Hematopoietic multipotent progenitor cell treated with erythropoietin and hydrocortisone succinate and interleukin-3 and kit ligand, for 8 days (in vitro differentiated cells): ENCODE measurements around the gene ARMC3.
A peak's percentile ranks its signal among the peaks of the same experiment; 100 is the strongest.
"Not testable (repeated sequence)": the region's sequence is repeated elsewhere in the genome, so short reads cannot be mapped to it uniquely, and the experiment has no call there.

Experiments used
- DNase-seq: peaks from one replicate; pipeline ENCODE4 v3.0.0-alpha.2; 2015

ARMC3 gene, protein sequence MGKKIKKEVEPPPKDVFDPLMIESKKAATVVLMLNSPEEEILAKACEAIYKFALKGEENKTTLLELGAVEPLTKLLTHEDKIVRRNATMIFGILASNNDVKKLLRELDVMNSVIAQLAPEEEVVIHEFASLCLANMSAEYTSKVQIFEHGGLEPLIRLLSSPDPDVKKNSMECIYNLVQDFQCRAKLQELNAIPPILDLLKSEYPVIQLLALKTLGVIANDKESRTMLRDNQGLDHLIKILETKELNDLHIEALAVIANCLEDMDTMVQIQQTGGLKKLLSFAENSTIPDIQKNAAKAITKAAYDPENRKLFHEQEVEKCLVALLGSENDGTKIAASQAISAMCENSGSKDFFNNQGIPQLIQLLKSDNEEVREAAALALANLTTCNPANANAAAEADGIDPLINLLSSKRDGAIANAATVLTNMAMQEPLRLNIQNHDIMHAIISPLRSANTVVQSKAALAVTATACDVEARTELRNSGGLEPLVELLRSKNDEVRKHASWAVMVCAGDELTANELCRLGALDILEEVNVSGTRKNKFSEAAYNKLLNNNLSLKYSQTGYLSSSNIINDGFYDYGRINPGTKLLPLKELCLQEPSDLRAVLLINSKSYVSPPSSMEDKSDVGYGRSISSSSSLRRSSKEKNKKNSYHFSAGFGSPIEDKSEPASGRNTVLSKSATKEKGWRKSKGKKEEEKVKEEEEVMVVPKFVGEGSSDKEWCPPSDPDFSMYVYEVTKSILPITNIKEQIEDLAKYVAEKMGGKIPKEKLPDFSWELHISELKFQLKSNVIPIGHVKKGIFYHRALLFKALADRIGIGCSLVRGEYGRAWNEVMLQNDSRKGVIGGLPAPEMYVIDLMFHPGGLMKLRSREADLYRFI

DNA sequence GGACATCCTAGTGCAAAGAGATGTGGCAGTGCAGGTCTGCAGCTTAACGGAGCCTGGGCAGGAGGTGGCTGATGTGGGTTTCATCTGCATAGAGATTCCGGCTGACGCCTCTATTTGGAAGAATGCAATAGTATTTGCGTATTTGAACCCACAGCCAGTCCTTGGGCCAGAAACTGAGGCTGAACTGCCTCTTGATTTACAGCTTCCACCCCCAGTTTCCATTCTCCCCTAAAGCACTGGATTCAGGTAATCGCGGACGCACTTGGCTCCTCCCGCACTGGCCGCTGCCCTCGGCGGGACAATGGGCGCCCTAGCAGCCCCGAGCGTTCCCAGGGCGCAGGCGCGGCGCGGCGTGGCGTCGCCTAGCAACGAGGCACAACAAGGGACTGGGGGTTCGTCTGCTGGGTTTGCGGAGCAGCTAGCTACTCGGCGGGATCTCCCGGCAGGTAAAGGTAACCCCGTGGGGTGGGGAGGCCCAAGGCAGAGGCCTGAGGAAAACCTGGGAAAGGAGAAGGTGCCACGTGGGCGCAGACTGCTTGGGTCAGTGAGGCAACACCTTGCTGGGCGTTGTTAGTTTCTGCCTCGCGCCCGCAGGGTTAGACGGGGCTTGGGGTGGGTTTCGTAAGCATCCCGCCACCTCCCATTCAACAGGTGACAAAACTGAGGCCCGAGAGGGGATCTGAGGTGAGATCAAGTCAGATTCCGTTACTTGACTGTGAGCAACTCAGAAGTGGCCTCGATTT is at the start of gene ARMC3:
ARMC3 (plus strand) TSS at position 393 of the 743 bp plus-strand sequence. CDS start 3,944 bp downstream, outside the sequence.
- peak; percentile 67 for DNase-seq

DNA sequence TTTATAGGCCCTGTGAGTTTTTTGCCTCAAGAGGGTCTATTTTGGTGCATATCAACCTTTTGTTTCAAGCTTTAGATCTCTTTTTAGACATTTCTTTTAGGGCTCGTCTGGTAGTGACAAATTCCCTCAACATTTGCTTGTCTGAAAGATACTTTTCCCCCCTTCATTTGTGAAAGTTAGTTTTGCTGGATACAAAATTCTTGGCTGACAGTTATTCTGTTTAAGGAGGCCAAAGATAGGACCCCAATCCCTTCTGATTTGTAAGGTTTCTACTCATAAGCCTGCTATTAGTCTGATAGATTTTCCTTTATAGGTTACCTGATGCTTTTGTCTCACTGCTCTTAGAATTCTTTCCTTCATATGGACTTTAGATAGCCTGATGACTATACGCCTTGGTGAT is 36.1 kb upstream of the ARMC3 start:
- no peak for DNase-seq

DNA sequence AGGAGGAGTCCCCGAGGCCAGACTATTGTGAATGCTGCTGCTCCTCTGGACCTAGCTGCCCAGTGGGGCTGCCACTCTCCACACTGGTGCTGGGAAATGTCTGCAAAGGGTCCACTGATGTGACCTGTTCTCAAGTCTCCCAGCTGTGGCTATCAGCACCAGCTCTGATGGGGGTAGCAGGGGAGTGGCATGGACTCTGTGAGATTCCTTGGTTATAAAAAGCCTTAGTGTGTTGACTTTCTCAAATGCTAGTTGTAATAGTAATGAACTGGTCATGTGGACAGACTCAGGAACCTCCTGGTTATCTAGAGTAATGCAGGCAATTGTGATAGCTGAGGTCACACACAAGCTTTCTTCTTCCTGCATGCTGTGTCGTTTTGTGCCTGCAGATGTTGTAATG is 34.1 kb upstream of the ARMC3 start:
- no peak for DNase-seq

DNA sequence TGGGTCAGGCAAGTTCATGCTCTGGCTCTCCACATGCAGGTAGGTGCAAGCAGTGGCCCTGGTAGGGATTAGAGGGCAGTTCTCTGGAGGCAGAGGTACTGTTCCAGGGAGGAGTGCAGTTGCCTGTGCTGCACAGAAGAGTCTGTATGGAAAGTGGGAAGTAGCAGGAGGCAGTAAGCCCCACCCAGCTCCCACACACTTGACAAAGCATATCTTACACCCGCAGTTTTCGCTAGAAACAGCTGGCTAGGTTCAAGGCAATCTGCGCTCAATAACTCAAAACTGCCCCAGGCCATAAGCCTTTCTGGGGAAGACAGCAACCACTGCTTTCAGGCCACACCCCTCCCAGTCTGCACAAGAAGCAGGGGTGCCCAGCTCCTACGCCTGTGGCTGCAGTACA is 33.1 kb upstream of the ARMC3 start:
- DNase-seq = no peak

DNA sequence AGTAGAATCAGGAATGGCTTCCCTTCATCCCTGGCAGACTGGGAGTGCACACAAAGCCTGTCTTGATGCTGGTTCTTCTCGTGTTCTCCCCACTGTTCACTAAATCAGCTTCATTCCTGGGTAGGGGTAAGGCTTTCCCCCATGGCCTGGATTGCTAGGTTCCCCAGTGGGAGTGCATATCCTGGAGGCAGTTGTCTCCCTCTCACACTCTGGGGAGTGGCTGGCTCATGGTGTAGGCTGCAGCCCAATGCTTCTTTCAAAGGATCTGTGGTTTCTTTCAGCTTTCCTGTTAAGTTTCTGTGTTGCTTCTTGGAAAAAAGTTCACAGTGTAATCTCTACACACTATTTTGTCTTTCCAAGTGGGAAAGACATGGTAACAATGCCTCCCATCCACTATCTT is 32.6 kb upstream of the ARMC3 start:
- DNase-seq = no peak

DNA sequence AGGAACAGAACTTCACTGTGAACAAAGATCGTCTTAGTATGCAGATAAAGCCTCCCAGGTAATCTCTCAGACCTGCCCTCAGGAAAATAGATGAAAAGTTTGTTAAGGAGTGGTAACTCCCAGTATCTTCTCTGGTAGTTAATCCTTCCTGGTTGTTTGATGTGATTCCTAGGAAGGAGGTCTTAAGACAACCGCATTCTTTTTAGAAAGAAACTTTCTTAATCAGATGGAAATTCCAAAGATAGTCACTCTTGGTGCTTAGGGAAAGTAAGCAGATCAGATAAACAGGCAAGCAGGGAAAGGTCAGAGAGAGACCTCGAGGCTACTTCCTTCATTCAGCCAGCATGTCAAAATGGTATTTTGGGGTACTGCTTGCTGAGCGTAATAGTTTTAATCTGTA is 30.5 kb upstream of the ARMC3 start:
- DNase-seq = no peak

DNA sequence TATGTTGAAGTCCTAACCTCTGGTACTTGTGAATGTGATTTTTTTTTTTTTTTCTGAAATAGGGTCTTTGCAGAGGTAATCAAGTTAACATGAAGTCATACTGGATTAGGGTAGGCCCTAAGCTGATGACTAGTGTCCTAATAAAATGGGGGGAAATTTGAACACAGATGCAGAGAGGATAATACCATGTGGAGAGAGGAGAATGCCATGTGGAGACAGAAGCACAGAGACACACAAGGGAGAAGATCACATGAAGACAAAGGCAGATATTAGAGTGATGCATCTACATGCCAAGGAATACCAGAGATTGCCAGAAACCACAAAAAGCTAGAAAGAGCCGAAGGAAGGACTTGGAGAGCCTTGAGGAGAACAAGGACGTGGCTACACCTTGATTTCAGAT is 28.5 kb upstream of the ARMC3 start:
- no peak for DNase-seq

DNA sequence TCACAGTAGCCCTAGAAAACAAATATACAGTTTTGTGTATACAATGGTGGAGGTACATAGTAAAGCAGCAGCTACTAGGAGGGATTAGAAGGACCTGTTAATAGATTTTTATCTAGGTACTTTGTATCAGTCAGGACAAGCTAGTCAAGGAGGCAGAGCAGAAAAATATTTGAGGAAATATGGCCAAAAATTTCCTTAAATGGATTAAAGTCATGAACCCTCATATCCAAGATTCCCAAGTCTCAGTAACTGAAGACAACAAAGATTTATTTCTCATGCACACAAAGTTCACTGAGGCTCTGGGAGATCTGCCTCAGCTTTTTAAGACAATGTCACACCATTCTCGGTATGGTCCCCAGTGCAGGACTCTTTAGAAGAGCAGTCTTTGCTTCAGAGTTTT is 28.1 kb upstream of the ARMC3 start:
- no peak for DNase-seq

DNA sequence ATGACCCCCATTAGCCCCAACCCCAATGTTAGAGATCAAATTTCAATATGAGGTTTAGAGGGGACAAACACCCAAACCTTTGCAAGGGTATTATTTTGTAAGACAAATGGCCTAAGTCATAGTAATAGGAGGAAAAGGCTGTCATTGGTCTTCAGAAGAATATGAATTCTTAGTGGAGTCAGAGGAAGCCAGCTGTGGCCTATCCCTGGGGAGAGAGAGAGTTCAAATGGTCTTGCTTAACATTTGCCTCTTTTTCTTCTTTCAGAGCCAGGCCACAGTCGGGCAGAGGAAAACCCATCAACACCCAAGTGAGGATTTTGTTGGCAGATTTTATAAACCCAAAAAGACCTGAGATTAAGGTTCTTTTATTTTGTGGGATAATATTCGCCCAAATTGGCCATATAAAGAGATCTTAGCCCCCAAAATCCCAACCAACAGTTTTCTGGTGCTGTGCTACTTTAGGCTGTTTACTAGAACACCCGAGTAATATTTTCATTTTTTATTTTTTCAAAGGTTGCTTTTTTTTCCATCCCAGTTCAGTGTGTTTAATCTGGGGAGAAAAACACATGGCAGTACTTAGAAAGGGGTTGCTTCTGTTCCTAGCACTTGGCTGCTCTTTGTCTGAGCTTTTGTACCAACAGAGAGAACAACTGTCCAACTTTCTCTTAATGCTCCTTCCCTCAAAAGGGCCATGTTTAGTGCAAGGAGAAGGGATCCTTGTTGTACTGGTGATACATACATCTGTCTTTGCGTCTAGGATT is 26.8 kb upstream of the ARMC3 start:
- DNase-seq = no peak

DNA sequence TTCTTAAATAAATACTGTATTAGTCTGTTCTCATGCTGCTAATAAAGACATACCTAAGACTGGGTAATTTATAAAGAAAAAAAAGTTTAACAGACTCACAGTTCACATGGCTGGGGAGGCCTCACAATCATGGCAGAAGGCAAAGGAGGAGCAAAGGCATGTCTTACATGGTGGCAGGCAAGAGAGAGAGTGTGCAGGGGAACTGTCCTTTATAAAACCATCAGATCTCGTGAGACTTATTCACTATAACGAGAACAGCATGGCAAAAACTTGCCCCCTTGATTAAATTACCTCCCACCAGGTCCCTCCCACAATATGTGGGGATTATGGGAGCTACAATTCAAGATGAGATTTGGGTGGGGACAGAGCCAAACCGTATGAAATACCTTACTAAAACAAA is 25.7 kb upstream of the ARMC3 start:
- not testable (repeated sequence) for DNase-seq

DNA sequence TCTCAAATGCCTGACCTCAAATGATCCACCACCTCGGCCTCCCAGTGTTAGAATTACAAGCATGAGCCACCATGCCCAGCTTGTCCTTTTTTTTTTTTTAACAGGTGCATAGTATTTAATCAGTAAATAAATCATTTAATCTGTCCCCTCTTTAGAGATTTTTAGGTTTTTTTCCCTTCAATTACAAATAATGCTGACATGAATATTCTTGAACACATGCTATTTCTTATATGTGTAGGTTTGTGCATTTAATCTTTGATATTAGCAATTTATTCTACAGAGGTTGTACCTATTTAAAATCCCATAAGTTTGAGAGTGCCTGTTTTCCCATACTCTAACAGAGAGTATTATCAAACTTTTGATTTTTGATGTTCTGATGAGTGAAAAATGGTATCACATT is 24.2 kb upstream of the ARMC3 start:
- DNase-seq = no peak

DNA sequence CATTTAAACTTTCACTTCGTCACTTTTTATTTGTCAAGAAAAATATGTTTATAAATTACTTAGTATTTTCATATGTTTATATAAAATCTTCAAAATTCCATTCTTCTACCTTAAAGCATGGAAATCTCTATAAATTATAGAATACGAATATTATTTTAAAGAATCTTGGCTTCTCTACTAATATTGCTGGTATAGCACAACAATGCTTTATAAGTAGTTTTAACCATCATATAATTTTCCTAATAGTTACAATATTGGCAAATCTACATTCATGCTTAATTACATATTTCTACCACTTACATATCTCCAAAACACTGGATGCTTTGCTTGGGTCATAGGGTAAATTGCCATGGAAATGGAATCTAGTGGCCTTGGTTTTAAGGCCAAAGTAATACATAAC is 21.1 kb upstream of the ARMC3 start:
- DNase-seq = no peak

DNA sequence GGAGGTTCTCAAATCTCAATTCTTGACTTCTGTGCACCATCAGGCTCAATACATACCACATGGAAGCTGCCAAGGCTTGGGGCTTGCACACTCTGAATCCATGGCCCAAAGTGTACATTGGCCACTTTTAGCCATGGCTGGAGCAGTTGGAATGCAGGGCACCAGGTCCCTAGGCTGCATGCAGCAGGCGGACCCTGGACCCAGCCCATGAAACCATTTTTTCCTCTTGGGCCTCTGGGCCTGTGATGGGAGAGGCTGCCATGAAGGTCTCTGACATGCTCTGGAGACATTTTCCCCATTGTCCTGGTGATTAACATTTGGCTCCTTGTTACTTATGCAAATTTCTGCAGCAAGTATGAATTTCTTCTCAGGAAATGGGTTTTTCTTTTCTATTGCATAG is 19.0 kb upstream of the ARMC3 start:
- DNase-seq = no peak

DNA sequence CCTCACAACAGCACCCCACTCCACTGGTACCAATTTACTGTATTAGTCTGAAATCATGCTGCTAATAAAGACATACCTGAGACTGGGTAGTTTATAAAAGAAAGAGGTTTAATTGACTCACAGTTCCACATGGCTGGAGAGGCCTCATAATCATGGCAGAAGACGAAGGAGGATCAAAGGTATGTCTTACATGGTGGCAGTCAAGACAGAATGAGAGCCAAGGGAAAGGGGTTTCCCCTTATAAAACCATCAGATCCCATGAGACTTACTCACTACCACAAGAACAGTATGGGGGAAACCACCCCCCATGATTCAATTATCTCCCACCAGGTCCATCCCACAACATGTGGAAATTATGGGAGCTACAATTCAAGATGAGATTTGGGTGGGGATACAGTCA is 18.2 kb upstream of the ARMC3 start:
- not testable (repeated sequence) for DNase-seq

DNA sequence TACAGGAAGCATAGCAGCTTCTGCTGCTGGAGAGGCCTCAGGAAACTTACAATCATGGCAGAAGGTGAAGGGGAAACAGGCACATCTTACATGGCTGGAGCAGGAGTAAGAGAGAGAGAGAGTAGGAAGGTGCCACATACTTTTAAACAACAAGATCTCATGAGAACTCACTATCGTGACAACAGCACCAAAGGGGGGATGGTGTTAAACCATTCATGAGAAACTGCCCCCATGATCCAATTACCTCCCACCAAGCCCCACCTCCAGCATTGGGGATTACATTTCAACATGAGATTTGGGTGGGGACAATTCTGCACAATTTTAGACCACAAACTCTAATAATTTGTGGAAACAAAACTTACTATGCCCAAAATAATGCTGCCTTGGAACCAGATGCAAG is 16.8 kb upstream of the ARMC3 start:
- no peak for DNase-seq

DNA sequence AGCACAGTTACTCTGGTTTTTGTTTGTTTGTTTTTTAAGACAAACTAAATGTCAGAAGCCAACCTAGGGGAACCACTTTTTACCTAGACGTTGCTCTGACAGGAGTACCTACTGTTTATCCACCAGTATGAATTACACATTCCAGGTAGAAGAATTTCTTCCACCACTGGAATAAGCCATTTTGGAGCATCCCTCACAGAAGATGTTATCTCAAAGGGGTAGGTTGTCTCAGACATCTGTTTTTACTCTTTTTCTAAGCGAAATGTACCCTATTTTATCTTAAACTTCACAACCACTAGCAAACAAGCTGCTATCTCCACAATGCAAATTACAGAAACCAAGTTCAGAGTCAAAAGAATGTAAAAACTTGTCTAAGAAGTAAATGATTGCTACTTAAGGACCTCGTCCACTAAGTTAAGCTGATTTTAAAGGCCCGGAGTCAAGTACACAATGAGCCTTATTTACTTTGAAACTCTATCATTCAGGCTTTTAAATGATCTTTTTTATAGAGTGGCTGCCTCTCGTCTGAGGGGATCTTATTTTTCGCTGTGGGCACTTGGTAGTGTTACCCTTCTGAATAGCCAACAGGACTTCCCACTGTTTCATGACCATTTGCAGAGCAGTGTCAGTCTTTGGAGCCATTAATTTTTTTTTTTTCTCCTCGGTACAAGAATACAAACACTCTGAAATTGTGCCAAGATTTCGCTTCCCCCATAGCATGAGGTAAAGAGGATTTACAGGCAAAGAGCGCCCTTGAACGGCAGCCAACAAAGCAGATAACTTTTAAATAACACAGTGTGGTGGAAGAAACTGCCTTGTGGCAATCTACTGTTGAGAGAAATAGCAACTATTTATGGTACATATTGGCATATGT is 15.7 kb upstream of the ARMC3 start:
- DNase-seq = no peak

DNA sequence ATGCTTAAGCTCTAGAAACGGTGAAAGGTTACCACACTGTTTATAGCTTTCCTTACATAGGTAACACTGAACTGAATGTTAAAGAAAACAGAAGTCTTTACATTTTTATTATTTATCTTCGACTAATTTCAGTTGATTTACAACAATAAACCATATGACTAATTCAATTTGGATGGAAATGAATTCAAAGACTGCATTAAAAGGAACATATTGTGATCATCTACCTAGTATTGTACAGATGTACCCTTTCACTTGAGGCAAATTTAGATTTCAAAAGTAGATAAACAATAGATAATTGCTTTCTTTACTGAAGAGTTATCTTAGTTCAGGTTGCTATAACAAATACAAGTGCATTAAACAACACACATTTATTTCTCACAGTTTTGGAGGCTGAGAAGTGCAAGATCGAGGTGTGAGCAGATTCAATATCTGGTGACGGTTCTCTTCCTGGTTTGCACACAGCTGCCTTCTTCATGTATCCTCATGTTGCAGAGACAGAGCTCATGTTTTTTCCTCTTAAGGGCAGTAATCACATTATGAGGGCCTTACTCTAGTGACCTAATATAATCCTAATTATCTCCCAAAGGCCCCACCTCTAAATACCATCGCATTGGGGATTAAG is 15.0 kb upstream of the ARMC3 start:
- DNase-seq = no peak

DNA sequence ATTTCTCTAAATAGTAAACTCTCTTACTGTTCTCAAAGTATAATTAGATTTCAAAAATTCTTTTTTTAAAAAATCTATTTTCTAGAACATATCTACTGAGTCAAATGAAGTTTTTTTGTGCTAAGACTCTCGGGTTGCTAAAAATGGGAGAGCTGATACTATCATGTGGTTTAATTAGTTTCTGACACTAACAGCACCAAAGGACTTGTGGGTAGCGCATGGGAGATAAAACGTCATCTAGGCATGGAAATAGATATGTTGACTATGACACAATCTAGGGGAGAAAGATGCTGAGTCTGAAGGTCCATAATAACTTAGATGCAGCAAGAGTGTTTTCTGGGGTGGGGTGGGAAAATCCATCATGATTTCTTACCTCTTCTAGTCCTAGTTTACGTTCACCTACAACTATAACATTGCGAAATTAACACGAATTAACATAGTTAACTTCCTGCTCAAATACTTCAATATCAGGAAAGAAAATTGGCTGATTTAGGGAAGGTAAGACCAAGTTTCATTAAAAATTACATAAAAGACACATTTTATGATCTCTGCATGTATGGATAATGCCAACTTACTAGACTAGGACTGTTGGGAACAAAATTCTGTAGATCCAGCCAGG is 14.3 kb upstream of the ARMC3 start:
- DNase-seq = no peak

DNA sequence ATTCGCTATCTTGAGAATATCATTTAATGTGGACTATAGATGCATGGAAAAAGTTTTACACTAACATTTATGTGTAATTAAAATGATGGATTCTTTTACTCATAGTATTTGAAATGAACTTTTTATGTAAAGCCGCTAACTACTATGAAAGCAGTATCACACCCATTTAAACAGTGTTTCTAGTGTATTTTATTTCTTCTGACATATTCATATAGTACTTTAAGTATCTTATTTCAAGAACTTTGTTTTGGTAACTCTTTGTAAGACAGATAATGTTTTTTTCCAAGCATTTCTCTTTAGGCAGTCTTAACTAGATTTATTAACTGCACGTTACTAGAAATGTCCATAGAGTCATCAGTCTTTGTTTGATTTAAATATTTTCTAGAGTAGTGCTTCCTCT is 12.5 kb upstream of the ARMC3 start:
- DNase-seq = no peak

DNA sequence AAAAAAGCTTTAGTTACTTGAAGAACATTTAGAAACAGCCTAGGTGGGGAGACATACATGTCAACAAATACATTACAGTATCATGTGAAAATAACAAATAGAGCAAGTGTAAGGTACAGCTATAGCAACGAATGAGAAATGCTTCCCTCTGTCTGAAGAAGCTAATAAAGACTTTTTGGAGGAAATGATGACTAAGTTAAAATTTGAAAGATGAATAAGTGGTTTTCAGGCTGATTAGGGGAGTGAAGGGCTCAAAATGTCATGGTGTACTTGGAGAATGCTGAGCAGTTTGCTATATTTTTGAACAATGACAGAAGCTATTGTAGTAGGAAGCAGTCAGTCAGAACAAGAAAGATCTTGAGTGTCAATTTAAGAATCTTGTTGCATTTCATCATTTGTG is 2.8 kb upstream of the ARMC3 start:
- no peak for DNase-seq

DNA sequence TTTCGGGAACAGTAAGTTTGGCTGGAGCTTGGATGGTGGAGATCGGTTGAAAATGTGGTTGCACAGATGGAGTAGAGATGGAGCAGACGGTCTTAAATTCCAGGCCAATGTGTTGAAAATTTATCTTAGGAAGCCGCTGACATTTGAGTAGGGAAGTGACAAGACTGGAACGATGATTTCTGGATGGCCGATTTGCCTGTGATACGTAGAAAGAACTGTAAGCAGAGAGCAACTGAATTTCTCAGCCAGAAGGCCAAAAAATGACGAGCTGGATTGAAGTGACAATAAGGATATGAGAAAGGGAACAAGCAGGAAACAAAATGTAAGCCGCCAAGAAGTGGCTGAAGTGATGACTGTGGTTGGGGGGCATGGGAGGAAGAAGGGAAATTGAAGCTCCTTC is 687 bp upstream of the ARMC3 start:
- no peak for DNase-seq
